ENCODE data around the gene TMEM92.
"Not testable (repeated sequence)": the region's sequence is repeated elsewhere in the genome, so short reads cannot be mapped to it uniquely, and the experiment has no call there.

The TMEM92 gene

GRCh38 chr17:50316016-50316587, 41.8 kb downstream of the TMEM92 start:
- Mint-ChIP-seq H3K9me3 (ENCODE audit: low read depth) (no peaks in the 10 kb centered on the region), H3K27ac (no peak overlapping the region), H3K27me3 (peaks cover 7% of the 10 kb centered on the region), H3K4me3 (no peak overlapping the region), H3K36me3 (peaks cover 2% of the 10 kb centered on the region), H3K4me1 (ENCODE audit: low read depth) (no peaks in the 10 kb centered on the region)

- not testable (repeated sequence) for H3K36me3 Mint-ChIP-seq, H3K27ac Mint-ChIP-seq
Observed at GRCh38 chr17:50316660-50317059, 42.4 kb downstream of the TMEM92 start.

GRCh38 chr17:50317121-50317520, 42.9 kb downstream of the TMEM92 start:
- Mint-ChIP-seq H3K9me3 (ENCODE audit: low read depth) (no peaks in the 10 kb centered on the region), H3K36me3 (peaks cover 2% of the 10 kb centered on the region), H3K4me1 (ENCODE audit: low read depth) (no peaks in the 10 kb centered on the region), H3K27me3 (peaks cover 5% of the 10 kb centered on the region), H3K4me3 (no peak overlapping the region), H3K27ac (no peak overlapping the region)

More at GRCh38 chr17:50316660-50317059, 42.4 kb downstream of the TMEM92 start:
- H3K27me3 Mint-ChIP-seq; H3K4me3 Mint-ChIP-seq; H3K4me1 Mint-ChIP-seq (ENCODE audit: low read depth); H3K9me3 Mint-ChIP-seq (ENCODE audit: low read depth): not testable (repeated sequence)

- H3K9me3 Mint-ChIP-seq (ENCODE audit: low read depth), result no peaks in the 10 kb centered on the region
- H3K36me3 Mint-ChIP-seq, result peaks cover 2% of the 10 kb centered on the region
- H3K4me1 Mint-ChIP-seq (ENCODE audit: low read depth), result no peaks in the 10 kb centered on the region
- H3K27me3 Mint-ChIP-seq, result peaks cover 5% of the 10 kb centered on the region
- H3K4me3 Mint-ChIP-seq, result no peak overlapping the region
- H3K27ac Mint-ChIP-seq, result no peak overlapping the region
Observed at GRCh38 chr17:50318501-50319285, 44.4 kb downstream of the TMEM92 start.

- Mint-ChIP-seq H3K9me3 (ENCODE audit: low read depth) (no peaks in the 10 kb centered on the region), H3K27me3 (peaks cover 3% of the 10 kb centered on the region), H3K27ac (no peak overlapping the region), H3K4me1 (ENCODE audit: low read depth) (no peaks in the 10 kb centered on the region), H3K36me3 (peaks cover 2% of the 10 kb centered on the region), H3K4me3 (no peak overlapping the region)
Observed at GRCh38 chr17:50319306-50320004, 45.2 kb downstream of the TMEM92 start.

- no peaks in the 10 kb centered on the region for H3K36me3 Mint-ChIP-seq
- no peak overlapping the region for H3K27ac Mint-ChIP-seq
- H3K27me3 Mint-ChIP-seq, result no peaks in the 10 kb centered on the region
- H3K9me3 Mint-ChIP-seq (ENCODE audit: low read depth), result no peaks in the 10 kb centered on the region
- no peak overlapping the region for H3K4me3 Mint-ChIP-seq
- H3K4me1 Mint-ChIP-seq (ENCODE audit: low read depth), result no peaks in the 10 kb centered on the region
Observed at GRCh38 chr17:50322271-50322670, 48.0 kb downstream of the TMEM92 start.

- no peak overlapping the region for H3K27ac Mint-ChIP-seq
- no peaks in the 10 kb centered on the region for H3K36me3 Mint-ChIP-seq
- no peaks in the 10 kb centered on the region for H3K27me3 Mint-ChIP-seq
- H3K9me3 Mint-ChIP-seq (ENCODE audit: low read depth), result no peaks in the 10 kb centered on the region
- H3K4me1 Mint-ChIP-seq (ENCODE audit: low read depth), result no peaks in the 10 kb centered on the region
- no peak overlapping the region for H3K4me3 Mint-ChIP-seq
Observed at GRCh38 chr17:50323060-50323459, 48.8 kb downstream of the TMEM92 start.

GRCh38 chr17:50325906-50326305, 51.6 kb downstream of the TMEM92 start:
- no peak overlapping the region for H3K27ac Mint-ChIP-seq
- no peaks in the 10 kb centered on the region for H3K4me1 Mint-ChIP-seq (ENCODE audit: low read depth)
- H3K9me3 Mint-ChIP-seq (ENCODE audit: low read depth), result no peaks in the 10 kb centered on the region
- no peak overlapping the region for H3K4me3 Mint-ChIP-seq
- no peaks in the 10 kb centered on the region for H3K36me3 Mint-ChIP-seq
- peaks cover 1% of the 10 kb centered on the region for H3K27me3 Mint-ChIP-seq

GRCh38 chr17:50326831-50327364, 52.6 kb downstream of the TMEM92 start:
- no peaks in the 10 kb centered on the region for H3K9me3 Mint-ChIP-seq (ENCODE audit: low read depth)

GRCh38 chr17:50328363-50329325, 54.4 kb downstream of the TMEM92 start:
- Mint-ChIP-seq H3K4me1 (ENCODE audit: low read depth) (peaks cover 4% of the 10 kb centered on the region), H3K27ac (no peak overlapping the region)

More at GRCh38 chr17:50326831-50327364, 52.6 kb downstream of the TMEM92 start:
- Mint-ChIP-seq H3K27me3 (peaks cover 1% of the 10 kb centered on the region), H3K4me3 (no peak overlapping the region), H3K36me3 (no peaks in the 10 kb centered on the region), H3K27ac (no peak overlapping the region), H3K4me1 (ENCODE audit: low read depth) (no peaks in the 10 kb centered on the region)

GRCh38 chr17:50329716-50330115, 55.5 kb downstream of the TMEM92 start:
- peaks cover 1% of the 10 kb centered on the region for H3K27me3 Mint-ChIP-seq
- H3K4me3 Mint-ChIP-seq, result no peak overlapping the region
- no peaks in the 10 kb centered on the region for H3K9me3 Mint-ChIP-seq (ENCODE audit: low read depth)
- no peak overlapping the region for H3K27ac Mint-ChIP-seq
- H3K36me3 Mint-ChIP-seq, result no peaks in the 10 kb centered on the region
- H3K4me1 Mint-ChIP-seq (ENCODE audit: low read depth), result peaks cover 7% of the 10 kb centered on the region

More at GRCh38 chr17:50328363-50329325, 54.4 kb downstream of the TMEM92 start:
- Mint-ChIP-seq H3K27me3 (peaks cover 1% of the 10 kb centered on the region), H3K36me3 (no peaks in the 10 kb centered on the region), H3K4me3 (no peak overlapping the region), H3K9me3 (ENCODE audit: low read depth) (no peaks in the 10 kb centered on the region)

- H3K9me3 Mint-ChIP-seq (ENCODE audit: low read depth), result no peaks in the 10 kb centered on the region
- peaks cover 1% of the 10 kb centered on the region for H3K27me3 Mint-ChIP-seq
- no peaks in the 10 kb centered on the region for H3K36me3 Mint-ChIP-seq
- no peak overlapping the region for H3K27ac Mint-ChIP-seq
- no peak overlapping the region for H3K4me3 Mint-ChIP-seq
- peaks cover 7% of the 10 kb centered on the region for H3K4me1 Mint-ChIP-seq (ENCODE audit: low read depth)
Observed at GRCh38 chr17:50330151-50330775, 56.0 kb downstream of the TMEM92 start.
